Measurements from ENCODE around the gene ST6GALNAC3. TPM values are rescaled to one million over a fixed set of nuclear protein-coding genes. Genes with fewer than 3 reads are reported as not detected.

Gene ST6GALNAC3
- total and polyA plus RNA-seq, 2 experiments from 2014 or later, result 29.4 to 33.3 TPM

DNA sequence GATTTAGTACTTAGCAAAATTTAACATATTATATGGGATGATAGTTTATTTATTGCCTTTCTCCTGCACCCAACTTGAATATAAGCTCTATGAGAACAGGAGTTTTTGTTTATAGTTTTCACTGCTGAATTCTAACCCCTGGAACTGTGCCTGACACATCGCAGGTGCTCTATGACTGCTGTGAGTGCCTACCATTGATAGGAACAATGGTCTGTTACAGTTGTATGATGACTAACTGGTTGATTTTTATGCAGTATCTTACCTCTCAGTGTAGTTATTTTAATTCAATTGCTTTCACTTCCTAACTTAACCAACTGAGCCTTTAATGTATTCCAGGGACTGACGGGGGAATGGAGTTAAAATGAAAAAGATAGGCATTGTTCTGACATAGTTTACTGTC lies 336.0 kb downstream of the ST6GALNAC3 start:
- no peak for DNase-seq (ENCODE audit: low spot score)
- no peaks in the 10 kb centered on the region for H3K79me2 ChIP-seq
- no peak overlapping the region for H3K4me2 ChIP-seq
- no peaks in the 10 kb centered on the region for H3K4me1 ChIP-seq (ENCODE audit: insufficient read depth)
- no peaks in the 10 kb centered on the region for H3K36me3 ChIP-seq (replicated peaks; ENCODE audit: insufficient read depth, low read depth)
- no peaks in the 10 kb centered on the region for H3K9me3 ChIP-seq (ENCODE audit: low read depth)
- no peaks in the 10 kb centered on the region for H4K20me1 ChIP-seq (ENCODE audit: insufficient read depth, poor library complexity, severe bottlenecking)
- TF ChIP-seq EZH2 (IDR thresholded peaks at IDR 0.05; ENCODE audit: borderline replicate concordance), result no peak
- TF ChIP-seq EZH2phosphoT487 (IDR thresholded peaks at IDR 0.05; ENCODE audit: low read depth, severe bottlenecking, unreplicated experiment), result no peak
- TF ChIP-seq, protein P1, sequence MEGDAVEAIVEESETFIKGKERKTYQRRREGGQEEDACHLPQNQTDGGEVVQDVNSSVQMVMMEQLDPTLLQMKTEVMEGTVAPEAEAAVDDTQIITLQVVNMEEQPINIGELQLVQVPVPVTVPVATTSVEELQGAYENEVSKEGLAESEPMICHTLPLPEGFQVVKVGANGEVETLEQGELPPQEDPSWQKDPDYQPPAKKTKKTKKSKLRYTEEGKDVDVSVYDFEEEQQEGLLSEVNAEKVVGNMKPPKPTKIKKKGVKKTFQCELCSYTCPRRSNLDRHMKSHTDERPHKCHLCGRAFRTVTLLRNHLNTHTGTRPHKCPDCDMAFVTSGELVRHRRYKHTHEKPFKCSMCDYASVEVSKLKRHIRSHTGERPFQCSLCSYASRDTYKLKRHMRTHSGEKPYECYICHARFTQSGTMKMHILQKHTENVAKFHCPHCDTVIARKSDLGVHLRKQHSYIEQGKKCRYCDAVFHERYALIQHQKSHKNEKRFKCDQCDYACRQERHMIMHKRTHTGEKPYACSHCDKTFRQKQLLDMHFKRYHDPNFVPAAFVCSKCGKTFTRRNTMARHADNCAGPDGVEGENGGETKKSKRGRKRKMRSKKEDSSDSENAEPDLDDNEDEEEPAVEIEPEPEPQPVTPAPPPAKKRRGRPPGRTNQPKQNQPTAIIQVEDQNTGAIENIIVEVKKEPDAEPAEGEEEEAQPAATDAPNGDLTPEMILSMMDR (IDR thresholded peaks at IDR 0.05; ENCODE audit: poor library complexity), result no peak
- 89% methylated on average over 2 of the region's 2 CpGs for WGBS (ENCODE audit: low lambda C conversion rate, missing lambda C conversion rate)
- H3K27ac ChIP-seq, result no peak overlapping the region
- no peaks in the 10 kb centered on the region for H3K9me2 ChIP-seq (replicated peaks; ENCODE audit: insufficient read depth)
- no peaks in the 10 kb centered on the region for H3K27me3 ChIP-seq
- H3K4me3 ChIP-seq, result no peak overlapping the region
- H2AFZ ChIP-seq, result no peak overlapping the region

DNA sequence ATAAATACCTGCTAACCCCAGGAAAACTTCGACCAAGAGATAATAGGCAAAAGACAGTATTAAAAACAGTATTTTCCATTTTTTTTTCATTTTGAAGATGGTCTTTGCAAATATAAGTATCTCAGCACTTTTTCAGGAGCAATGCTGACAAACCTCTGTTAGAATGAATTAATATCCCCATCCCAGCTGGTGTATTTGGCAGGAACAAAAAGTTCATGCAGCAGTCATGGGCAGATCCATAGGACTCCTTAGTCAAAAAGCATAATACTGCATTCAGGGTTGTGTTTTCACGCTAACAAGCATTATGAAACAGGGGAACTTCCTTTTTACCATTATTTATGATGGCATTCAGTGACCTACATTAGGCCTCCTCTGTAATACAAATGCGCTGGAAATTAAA lies 344.0 kb downstream of the ST6GALNAC3 start:
- no peak overlapping the region for H2AFZ ChIP-seq
- no peaks in the 10 kb centered on the region for H3K9me3 ChIP-seq (ENCODE audit: low read depth)
- H3K4me1 ChIP-seq (ENCODE audit: insufficient read depth), result peaks cover 6% of the 10 kb centered on the region
- no peak overlapping the region for H3K4me3 ChIP-seq
- WGBS (ENCODE audit: low lambda C conversion rate, missing lambda C conversion rate), result 95% methylated on average over 3 of the region's 3 CpGs
- H3K79me2 ChIP-seq, result no peaks in the 10 kb centered on the region
- DNase-seq (ENCODE audit: low spot score), result no peak
- TF ChIP-seq EZH2phosphoT487 (IDR thresholded peaks at IDR 0.05; ENCODE audit: low read depth, severe bottlenecking, unreplicated experiment) (no peak), EZH2 (IDR thresholded peaks at IDR 0.05; ENCODE audit: borderline replicate concordance) (no peak)
- TF ChIP-seq, protein P1 (IDR thresholded peaks at IDR 0.05; ENCODE audit: poor library complexity), result no peak
- H3K4me2 ChIP-seq, result no peak overlapping the region
- H3K27ac ChIP-seq, result no peak overlapping the region
- H3K9me2 ChIP-seq (replicated peaks; ENCODE audit: insufficient read depth), result no peaks in the 10 kb centered on the region
- H4K20me1 ChIP-seq (ENCODE audit: insufficient read depth, poor library complexity, severe bottlenecking), result no peaks in the 10 kb centered on the region
- H3K36me3 ChIP-seq (replicated peaks; ENCODE audit: insufficient read depth, low read depth), result no peaks in the 10 kb centered on the region
- no peaks in the 10 kb centered on the region for H3K27me3 ChIP-seq

DNA sequence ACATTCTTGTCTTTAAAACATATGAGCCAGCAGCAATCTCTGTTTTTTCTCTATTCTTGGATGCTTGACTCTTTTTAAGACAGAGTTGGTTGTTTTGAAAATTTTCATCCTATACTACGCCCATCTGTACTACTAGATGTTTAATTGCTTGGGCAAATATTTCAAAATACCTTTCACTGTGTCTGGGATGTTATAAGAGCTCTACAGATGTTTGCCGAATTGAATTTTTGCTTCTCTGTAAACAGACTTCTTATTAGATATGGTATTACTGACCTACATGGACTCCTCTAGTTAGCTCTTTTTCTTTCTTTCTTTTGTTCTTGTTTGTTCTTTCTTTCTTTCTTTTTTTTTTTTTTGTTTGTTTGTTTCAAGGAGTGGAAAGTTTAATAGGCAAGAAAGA lies 345.1 kb downstream of the ST6GALNAC3 start:
- Histone ChIP-seq H3K4me1 (ENCODE audit: insufficient read depth) (peaks cover 6% of the 10 kb centered on the region), H3K4me2 (no peak overlapping the region), H3K36me3 (replicated peaks; ENCODE audit: insufficient read depth, low read depth) (no peaks in the 10 kb centered on the region), H3K9me2 (replicated peaks; ENCODE audit: insufficient read depth) (no peaks in the 10 kb centered on the region), H3K9me3 (ENCODE audit: low read depth) (no peaks in the 10 kb centered on the region), H2AFZ (no peak overlapping the region), H4K20me1 (ENCODE audit: insufficient read depth, poor library complexity, severe bottlenecking) (no peaks in the 10 kb centered on the region), H3K27me3 (no peaks in the 10 kb centered on the region), H3K4me3 (no peak overlapping the region), H3K27ac (no peak overlapping the region), H3K79me2 (no peaks in the 10 kb centered on the region)
- no peak for DNase-seq (ENCODE audit: low spot score)
- TF ChIP-seq EZH2 (IDR thresholded peaks at IDR 0.05; ENCODE audit: borderline replicate concordance) (no peak), EZH2phosphoT487 (IDR thresholded peaks at IDR 0.05; ENCODE audit: low read depth, severe bottlenecking, unreplicated experiment) (no peak)
- TF ChIP-seq, protein P1 (IDR thresholded peaks at IDR 0.05; ENCODE audit: poor library complexity), result no peak
- 80% methylated on average over 2 of the region's 2 CpGs for WGBS (ENCODE audit: low lambda C conversion rate, missing lambda C conversion rate)

Measured in hepatocyte (in vitro differentiated cells).